H9 (cell line): Measurements from ENCODE around the gene CPT1C. TPM values are rescaled to one million over a fixed set of nuclear protein-coding genes. Genes with fewer than 3 reads are reported as not detected.
A peak's percentile ranks its signal among the peaks of the same experiment; 100 is the strongest.

Experiments
- DNase-seq: peaks from one replicate; pipeline ENCODE4 v3.0.0-alpha.2; 2017
- H2AFZ ChIP-seq: one replicate; pipeline ENCODE4 v1.6.1; 2013; ENCODE audit warnings: mild to moderate bottlenecking, low read length, control low read depth, moderate library complexity
- H2AK5ac ChIP-seq: 2 replicates; pipeline ENCODE4 v1.6.1; 2013; ENCODE audit warnings: low read length, control low read depth, mixed read lengths; ENCODE audit not compliant: insufficient read length
- H2BK120ac ChIP-seq: one replicate; pipeline ENCODE4 v1.6.1; 2013; ENCODE audit warnings: low read depth, mild to moderate bottlenecking, low read length, control low read depth, inconsistent platforms; ENCODE audit not compliant: poor library complexity, severe bottlenecking
- H2BK12ac ChIP-seq: 2 replicates; pipeline ENCODE4 v1.6.1; 2013; ENCODE audit warnings: low read length, control low read depth, mixed read lengths, low read depth; ENCODE audit not compliant: insufficient read length
- H2BK15ac ChIP-seq: 2 replicates; pipeline ENCODE4 v1.6.1; 2013; ENCODE audit warnings: low read depth, low read length, control low read depth
- H2BK20ac ChIP-seq: one replicate; pipeline ENCODE4 v1.6.1; 2013; ENCODE audit warnings: low read depth, mild to moderate bottlenecking, low read length, control low read depth, inconsistent platforms; ENCODE audit not compliant: poor library complexity, severe bottlenecking
- H2BK5ac ChIP-seq: 2 replicates; pipeline ENCODE4 v1.6.1; 2013; ENCODE audit warnings: low read length, control low read depth, mixed read lengths; ENCODE audit not compliant: insufficient read length
- H3K14ac ChIP-seq: 2 replicates; pipeline ENCODE4 v1.6.1; 2013; ENCODE audit warnings: low read length, control low read depth; ENCODE audit not compliant: insufficient read depth
- H3K18ac ChIP-seq: 2 replicates; pipeline ENCODE4 v1.6.1; 2013; ENCODE audit warnings: low read depth, mild to moderate bottlenecking, mixed read lengths, low read length, control low read depth; ENCODE audit not compliant: insufficient read length
- H3K23ac ChIP-seq: 2 replicates; pipeline ENCODE4 v1.6.1; 2013; ENCODE audit warnings: low read length, control low read depth, mixed read lengths, low read depth; ENCODE audit not compliant: insufficient read length
- H3K23me2 ChIP-seq: 2 replicates; pipeline ENCODE4 v1.6.1; 2013; ENCODE audit warnings: low read depth, mild to moderate bottlenecking, mixed read lengths, low read length, control low read depth; ENCODE audit not compliant: insufficient read length, poor library complexity, severe bottlenecking
- H3K27ac ChIP-seq: 2 replicates; pipeline ENCODE4 v1.5.1; 2013; ENCODE audit warnings: low read length, control low read depth, mixed read lengths, low read depth; ENCODE audit not compliant: insufficient read length
- H3K27me3 ChIP-seq: 2 replicates; pipeline ENCODE4 v1.6.1; 2013; ENCODE audit warnings: low read length, control low read depth, inconsistent platforms; ENCODE audit not compliant: insufficient read depth
- H3K4ac ChIP-seq: 2 replicates; pipeline ENCODE4 v1.6.1; 2013; ENCODE audit warnings: low read depth, mild to moderate bottlenecking, control low read depth, inconsistent platforms, low read length, moderate library complexity
- H3K4me1 ChIP-seq: 2 replicates; pipeline ENCODE4 v1.6.1; 2013; ENCODE audit warnings: low read length, control low read depth, inconsistent platforms; ENCODE audit not compliant: insufficient read depth
- H3K4me2 ChIP-seq: 2 replicates; pipeline ENCODE4 v1.6.1; 2013; ENCODE audit warnings: low read length, control low read depth, mixed read lengths; ENCODE audit not compliant: insufficient read length, insufficient read depth
- H3K56ac ChIP-seq: 2 replicates; pipeline ENCODE4 v1.6.1; 2013; ENCODE audit warnings: low read depth, mild to moderate bottlenecking, mixed read lengths, low read length, control low read depth; ENCODE audit not compliant: insufficient read length
- H3K79me1 ChIP-seq: 2 replicates; pipeline ENCODE4 v1.6.1; 2013; ENCODE audit warnings: low read depth, mild to moderate bottlenecking, moderate library complexity, low read length, control low read depth, inconsistent platforms; ENCODE audit not compliant: insufficient read depth, poor library complexity, severe bottlenecking
- H3K79me2 ChIP-seq: 2 replicates; pipeline ENCODE4 v1.6.1; 2013; ENCODE audit warnings: low read length, control low read depth, inconsistent platforms; ENCODE audit not compliant: insufficient read depth
- H3K9ac ChIP-seq: 2 replicates; pipeline ENCODE4 v1.6.1; 2013; ENCODE audit warnings: low read length, control low read depth, mixed read lengths; ENCODE audit not compliant: insufficient read length; ENCODE audit errors: extremely low read depth
- H3K9me3 ChIP-seq: one replicate; pipeline ENCODE4 v1.6.1; 2013; ENCODE audit warnings: low read depth, low read length, inconsistent platforms; ENCODE audit not compliant: control insufficient read depth
- H3T11ph ChIP-seq: one replicate; pipeline ENCODE4 v1.6.1; 2013; ENCODE audit warnings: mild to moderate bottlenecking, low read length, control low read depth, inconsistent platforms
- H4K20me1 ChIP-seq: one replicate; pipeline ENCODE4 v1.6.1; 2013; ENCODE audit not compliant: control insufficient read depth, insufficient read length, insufficient read depth
- H4K5ac ChIP-seq: 2 replicates; pipeline ENCODE4 v1.6.1; 2013; ENCODE audit warnings: low read depth, mild to moderate bottlenecking, mixed read lengths, low read length, control low read depth; ENCODE audit not compliant: insufficient read length
- H4K8ac ChIP-seq: replicated peaks from 2 replicates; pipeline ENCODE4 v1.6.1; 2013; ENCODE audit warnings: low read length, control low read depth, mixed read lengths, low read depth; ENCODE audit not compliant: insufficient read length
- H4K91ac ChIP-seq: 2 replicates; pipeline ENCODE4 v1.6.1; 2013; ENCODE audit warnings: low read depth, mild to moderate bottlenecking, moderate library complexity, mixed read lengths, low read length, control low read depth; ENCODE audit not compliant: insufficient read length
- H3K27ac Mint-ChIP-seq, 3 experiments: 2 replicates in 2 of 3; 3 replicates in 1 of 3; pipeline ENCODE4 v1.8.0; 2020 to 2021; ENCODE audit warnings: mixed read lengths in 3 of 3, mild to moderate bottlenecking in 1 of 3, moderate library complexity in 1 of 3
- H3K27me3 Mint-ChIP-seq: 2 replicates; pipeline ENCODE4 v1.8.0; 2021; ENCODE audit warnings: low read depth, mild to moderate bottlenecking, moderate library complexity, mixed read lengths
- H3K36me3 Mint-ChIP-seq, 3 experiments: 2 replicates in 2 of 3; 3 replicates in 1 of 3; pipeline ENCODE4 v1.8.0; 2020 to 2021; ENCODE audit warnings: low read depth in 3 of 3, mixed read lengths in 3 of 3; ENCODE audit not compliant: insufficient read depth in 1 of 3
- H3K4me1 Mint-ChIP-seq, 2 experiments: 2 replicates each; pipeline ENCODE4 v1.8.0; 2020; ENCODE audit warnings: mixed read lengths in 2 of 2
- H3K4me3 Mint-ChIP-seq, 2 experiments: 2 replicates in 1 of 2; 3 replicates in 1 of 2; pipeline ENCODE4 v1.8.0; 2020 to 2021; ENCODE audit warnings: mild to moderate bottlenecking in 2 of 2, mixed read lengths in 2 of 2, moderate library complexity in 1 of 2
- H3K9me3 Mint-ChIP-seq, 2 experiments: 2 replicates in 1 of 2; 3 replicates in 1 of 2; pipeline ENCODE4 v1.8.0; 2020; ENCODE audit warnings: mild to moderate bottlenecking in 2 of 2, mixed read lengths in 2 of 2, moderate library complexity in 1 of 2
- WGBS: extraction: QIAGEN DNeasy Blood & Tissue Kit; methylation state at CpG from one replicate; pipeline ENCODE4 v1.1.7; 2013; ENCODE audit warnings: missing lambda C conversion rate, low lambda C conversion rate, mixed read lengths; ENCODE audit not compliant: insufficient read length; ENCODE audit errors: extremely low coverage; 5-methylcytosine and 5-hydroxymethylcytosine counted together
- total RNA-seq: library from RNA; stranded (reverse); gene quantifications from 2 replicates; pipeline ENCODE4 v1.2.1, GENCODE V29; 2021
- TF ChIP-seq, protein P1 (sequence below): fragments of 200-600 bp; sonication (generic); conservative IDR thresholded peaks from 3 replicates; pipeline ENCODE4 v1.8.0; 2021; ENCODE audit warnings: antibody characterized with exemption, mild to moderate bottlenecking

The CPT1C gene
- total RNA-seq, 1 experiment from 2014 or later, result 74.6 TPM

DNA sequence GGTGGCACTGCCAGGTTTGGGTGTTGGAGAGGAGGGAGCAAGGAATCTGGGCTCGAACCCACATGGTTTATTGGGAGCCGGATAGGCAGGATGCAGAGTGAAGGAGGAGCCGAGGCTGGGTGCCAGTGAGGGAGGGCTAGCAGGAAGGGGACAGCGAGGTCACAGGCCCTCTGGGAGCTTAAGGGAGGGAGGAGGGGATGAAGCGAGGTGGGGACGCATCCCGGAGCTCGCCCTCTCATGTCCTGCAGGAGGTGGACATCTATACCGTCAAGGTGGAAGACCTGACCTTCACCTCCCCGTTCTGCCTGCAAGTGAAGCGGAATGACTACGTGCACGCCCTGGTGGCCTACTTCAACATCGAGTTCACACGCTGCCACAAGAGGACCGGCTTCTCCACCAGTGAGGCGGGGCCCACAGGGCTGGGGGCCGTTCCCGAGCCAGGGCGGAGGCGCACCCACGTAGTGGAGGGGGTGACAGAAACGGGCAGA lies 5.0 kb upstream of the CPT1C start:
- no peak overlapping the region for H2BK12ac ChIP-seq
- Mint-ChIP-seq H3K9me3 (peaks cover 0 to 3% of the 10 kb centered on the region in 2 experiments; a peak in 2 of 5 replicates), H3K27me3 (no peaks in the 10 kb centered on the region; the same call in 1 of the 2 replicates), H3K36me3 (peaks cover 43 to 75% (median 61%) of the 10 kb centered on the region in 3 experiments), H3K27ac (peak overlapping the region in 1 of 3 experiments; percentile 39; a peak in 1 of 7 replicates), H3K4me1 (peaks cover 29 to 54% of the 10 kb centered on the region in 2 experiments), H3K4me3 (0 out of 5 replicates have a peak overlapping the region, but pooled peaks of 1 of the 2 experiments have one; percentile 51)
- TF ChIP-seq, protein P1, sequence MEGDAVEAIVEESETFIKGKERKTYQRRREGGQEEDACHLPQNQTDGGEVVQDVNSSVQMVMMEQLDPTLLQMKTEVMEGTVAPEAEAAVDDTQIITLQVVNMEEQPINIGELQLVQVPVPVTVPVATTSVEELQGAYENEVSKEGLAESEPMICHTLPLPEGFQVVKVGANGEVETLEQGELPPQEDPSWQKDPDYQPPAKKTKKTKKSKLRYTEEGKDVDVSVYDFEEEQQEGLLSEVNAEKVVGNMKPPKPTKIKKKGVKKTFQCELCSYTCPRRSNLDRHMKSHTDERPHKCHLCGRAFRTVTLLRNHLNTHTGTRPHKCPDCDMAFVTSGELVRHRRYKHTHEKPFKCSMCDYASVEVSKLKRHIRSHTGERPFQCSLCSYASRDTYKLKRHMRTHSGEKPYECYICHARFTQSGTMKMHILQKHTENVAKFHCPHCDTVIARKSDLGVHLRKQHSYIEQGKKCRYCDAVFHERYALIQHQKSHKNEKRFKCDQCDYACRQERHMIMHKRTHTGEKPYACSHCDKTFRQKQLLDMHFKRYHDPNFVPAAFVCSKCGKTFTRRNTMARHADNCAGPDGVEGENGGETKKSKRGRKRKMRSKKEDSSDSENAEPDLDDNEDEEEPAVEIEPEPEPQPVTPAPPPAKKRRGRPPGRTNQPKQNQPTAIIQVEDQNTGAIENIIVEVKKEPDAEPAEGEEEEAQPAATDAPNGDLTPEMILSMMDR, result no peak
- no CpG with 5 or more reads among the region's 23 CpGs for WGBS
- no peak for DNase-seq
- no peak overlapping the region for H3K18ac ChIP-seq
- peaks cover 2% of the 10 kb centered on the region for H3K79me1 ChIP-seq
- H3K23ac ChIP-seq, result no peak overlapping the region
- no peak overlapping the region for H2BK5ac ChIP-seq
- H3K27me3 ChIP-seq, result no peaks in the 10 kb centered on the region
- no peak overlapping the region for H4K5ac ChIP-seq
- H3K9me3 ChIP-seq, result no peaks in the 10 kb centered on the region
- H3K4ac ChIP-seq, result no peak overlapping the region
- no peaks in the 10 kb centered on the region for H4K20me1 ChIP-seq
- H3K79me2 ChIP-seq, result no peaks in the 10 kb centered on the region
- H4K91ac ChIP-seq, result no peak overlapping the region
- H3K4me1 ChIP-seq, result peaks cover 10% of the 10 kb centered on the region; the same call in 1 of the 2 replicates
- no peak overlapping the region for H3K14ac ChIP-seq
- H2BK120ac ChIP-seq, result no peak overlapping the region
- H3K4me2 ChIP-seq, result no peak overlapping the region
- H3K23me2 ChIP-seq, result peaks cover 10% of the 10 kb centered on the region
- H2AFZ ChIP-seq, result no peak overlapping the region
- H3K27ac ChIP-seq, result no peak overlapping the region
- H3K9ac ChIP-seq, result no peak overlapping the region
- no peak overlapping the region for H2AK5ac ChIP-seq
- no peak overlapping the region for H2BK20ac ChIP-seq
- no peak overlapping the region for H4K8ac ChIP-seq
- no peak overlapping the region for H3T11ph ChIP-seq
- no peak overlapping the region for H2BK15ac ChIP-seq
- no peak overlapping the region for H3K56ac ChIP-seq
